ENCODE results near the gene SRBD1.
A peak's percentile ranks its signal among the peaks of the same experiment; 100 is the strongest.

Gene SRBD1

GRCh38 chr2:45540942-45541341 lies 70.1 kb downstream of the SRBD1 start:
- DNase-seq: no peak

DNA sequence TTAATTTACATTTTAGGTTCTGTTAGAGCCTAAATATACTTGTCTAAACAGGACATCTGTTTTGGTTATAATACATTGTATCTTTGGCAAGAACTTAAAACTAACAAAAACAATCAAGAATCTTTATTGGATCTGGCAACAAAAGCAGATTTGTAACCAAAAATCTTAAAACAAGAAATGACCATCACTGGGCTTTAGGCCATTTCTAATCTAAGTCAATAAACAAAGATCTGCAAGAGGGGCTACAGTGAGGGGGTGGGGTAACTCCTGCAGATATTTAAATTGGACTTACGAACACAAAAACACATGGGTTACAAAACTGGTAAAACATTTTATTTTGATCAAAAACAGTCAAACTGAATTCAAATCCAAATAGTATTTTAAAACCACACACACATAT lies 77.3 kb downstream of the SRBD1 start:
- no peak for DNase-seq

DNA sequence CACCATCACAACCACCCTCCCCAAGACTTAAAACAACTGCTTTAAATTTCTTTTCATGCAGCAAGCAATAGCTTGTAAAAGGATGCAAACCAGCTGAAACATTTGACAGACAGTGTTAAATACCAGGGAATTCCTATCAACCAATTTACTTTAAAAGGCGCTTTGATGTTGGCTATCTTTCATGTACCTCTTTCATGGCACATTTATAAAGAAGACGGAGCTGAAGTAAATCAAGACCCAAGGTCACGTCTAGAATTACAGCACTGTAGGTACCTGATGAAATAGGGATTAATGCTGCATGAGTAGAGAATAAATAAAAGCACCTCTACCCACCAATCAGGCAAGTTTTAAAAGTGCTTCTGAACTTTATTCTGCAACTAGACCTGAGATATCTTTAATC lies 78.9 kb downstream of the SRBD1 start:
- DNase-seq: no peak

DNA sequence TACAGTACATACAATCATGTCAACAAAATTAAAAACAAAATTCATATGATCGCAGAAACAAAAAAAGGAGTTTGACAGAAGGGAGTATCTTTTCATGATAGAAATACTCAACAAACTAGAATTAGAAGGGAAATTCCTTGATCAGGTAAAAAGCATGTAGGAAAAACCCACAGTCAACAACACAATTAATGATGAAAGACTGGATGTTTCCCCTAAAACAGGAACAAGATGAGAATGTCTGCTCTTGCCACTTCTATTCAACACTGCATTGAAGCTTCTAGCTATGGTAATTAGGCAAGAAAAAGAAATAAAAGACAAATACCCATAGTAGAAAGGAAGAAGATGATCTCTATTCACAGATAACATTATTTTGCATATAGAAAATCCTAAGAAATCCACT lies 87.1 kb downstream of the SRBD1 start:
- no peak for DNase-seq

- DNase-seq: no peak
Observed at GRCh38 chr2:45518546-45518945, 92.5 kb downstream of the SRBD1 start.

DNA sequence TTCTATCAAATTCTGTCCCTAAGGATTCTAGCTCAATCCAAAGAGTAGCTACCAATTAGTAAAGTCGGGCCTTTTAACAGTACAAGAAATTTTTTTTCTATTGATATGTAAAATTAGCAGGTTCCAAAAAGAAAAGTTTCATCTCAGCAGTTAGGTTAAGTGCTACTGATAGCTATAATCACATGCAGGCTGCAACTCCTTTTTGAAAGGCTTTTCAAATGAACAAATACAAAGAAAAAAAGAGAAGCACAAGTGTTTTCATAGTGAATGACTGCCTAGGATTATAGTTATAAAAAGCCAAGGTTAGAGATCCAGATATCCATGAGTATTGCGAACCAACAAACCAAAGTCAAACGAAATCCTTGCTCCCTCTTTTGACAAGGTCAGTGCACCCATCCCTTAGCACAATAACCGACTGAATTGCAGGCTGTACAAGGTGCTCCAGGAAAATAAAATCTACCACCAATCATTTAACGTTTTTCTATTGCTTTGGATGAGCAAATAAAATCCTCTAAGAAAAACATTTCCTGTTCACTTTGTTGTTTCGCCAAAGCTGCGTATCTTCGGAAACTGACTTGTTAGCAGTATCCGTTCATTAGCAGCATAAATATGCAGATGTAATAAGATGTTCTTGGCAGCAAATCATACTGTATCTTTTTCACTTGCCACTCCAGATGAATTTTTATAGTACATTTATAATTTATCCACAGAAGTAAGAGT lies 100.2 kb downstream of the SRBD1 start:
- DNase-seq: no peak

- DNase-seq: no peak
Observed at GRCh38 chr2:45506756-45507155, 104.3 kb downstream of the SRBD1 start.

DNA sequence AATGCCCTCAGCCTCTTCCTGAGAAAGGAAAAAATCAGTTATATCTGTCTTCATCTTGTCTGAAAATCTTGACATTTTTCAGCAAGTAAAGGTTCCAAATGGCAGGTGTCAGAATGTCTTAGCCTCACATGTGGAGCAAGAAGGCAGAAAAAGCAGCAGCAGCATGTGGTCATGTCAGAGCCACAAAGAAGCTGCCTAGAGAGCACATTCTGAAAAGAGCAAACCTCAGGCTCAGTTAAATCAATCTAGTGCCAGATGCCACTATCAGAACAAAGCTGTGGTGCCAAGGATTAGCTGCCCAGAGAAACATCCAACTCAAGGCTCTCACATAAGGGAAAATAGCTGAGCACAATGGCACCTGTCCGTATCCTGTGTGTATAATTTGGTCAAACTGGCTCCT lies 105.9 kb downstream of the SRBD1 start:
- no peak for DNase-seq

DNA sequence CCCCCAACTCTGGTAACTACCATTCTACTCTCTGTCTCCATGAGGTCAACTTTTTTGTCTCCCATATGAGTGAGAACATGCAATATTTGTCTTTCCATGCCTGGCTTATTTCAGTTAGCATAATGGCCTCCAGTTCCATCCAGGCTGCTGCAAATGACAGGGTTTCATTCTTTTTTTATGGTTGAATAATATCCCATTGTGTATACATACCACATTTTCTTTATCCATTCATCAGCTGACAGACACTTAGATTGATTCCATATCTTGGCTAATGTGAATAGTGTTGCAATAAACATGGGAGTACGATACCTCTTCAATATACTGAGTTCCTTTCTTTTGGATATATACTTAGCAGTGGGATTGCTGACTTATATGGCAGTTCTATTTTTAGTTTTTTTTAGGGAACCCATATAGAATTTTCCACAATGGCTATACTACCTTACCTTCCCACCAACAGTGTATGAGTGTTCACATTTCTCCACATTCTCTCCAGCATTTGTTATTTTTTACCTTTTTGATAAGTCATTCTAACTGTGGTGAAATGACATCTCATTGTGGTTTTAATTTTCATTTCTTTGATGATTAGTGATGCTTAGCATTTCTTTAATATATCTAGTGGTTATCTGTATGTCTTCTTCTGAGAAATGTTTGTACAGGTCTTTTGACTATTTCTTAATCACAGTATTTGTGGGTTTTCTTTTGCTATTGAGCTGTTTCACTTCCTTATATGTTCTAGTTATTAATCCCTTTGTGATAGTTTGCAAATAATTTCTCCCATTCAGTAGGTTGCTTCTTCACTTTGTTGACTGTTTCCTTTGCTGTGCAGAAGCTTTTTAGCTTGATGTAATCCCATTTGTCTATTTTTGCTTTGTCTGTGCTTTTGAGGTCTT lies 112.2 kb downstream of the SRBD1 start:
- DNase-seq: no peak

DNA sequence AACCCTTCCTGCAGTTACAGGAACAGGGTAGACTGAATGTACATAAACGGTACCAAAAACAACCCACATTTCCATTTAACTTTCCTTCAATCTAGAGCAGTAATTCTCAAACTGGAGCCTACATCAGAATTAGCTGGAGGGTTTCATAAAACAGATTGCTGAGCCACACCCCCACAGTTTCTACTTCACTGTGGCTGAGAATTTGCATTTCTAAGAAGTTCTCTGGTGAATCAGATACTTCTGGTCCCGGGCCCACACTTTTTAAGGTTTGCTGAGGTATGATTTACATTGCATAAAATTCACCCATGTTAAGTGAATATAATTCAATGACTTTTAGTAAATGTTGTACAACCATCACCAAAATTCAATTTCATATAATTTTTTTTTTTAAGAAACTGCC lies 113.7 kb downstream of the SRBD1 start:
- no peak for DNase-seq

GRCh38 chr2:45496869-45497268 lies 114.2 kb downstream of the SRBD1 start:
- no peak for DNase-seq

DNA sequence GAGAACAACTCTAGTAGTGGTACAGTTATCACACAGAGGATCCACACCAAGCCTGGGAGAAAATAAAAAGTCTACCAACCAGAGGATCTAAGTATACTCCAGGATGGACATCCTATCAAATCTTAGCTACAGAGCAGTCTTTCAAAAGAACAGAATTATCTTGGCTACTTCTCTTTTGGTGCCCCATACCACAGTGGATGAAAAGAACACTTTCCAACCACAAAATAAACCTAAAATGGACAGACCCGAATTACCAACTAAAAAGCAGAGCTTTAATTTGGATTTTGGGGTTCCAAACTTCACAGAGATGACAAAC lies 116.1 kb downstream of the SRBD1 start:
- no peak for DNase-seq

DNA sequence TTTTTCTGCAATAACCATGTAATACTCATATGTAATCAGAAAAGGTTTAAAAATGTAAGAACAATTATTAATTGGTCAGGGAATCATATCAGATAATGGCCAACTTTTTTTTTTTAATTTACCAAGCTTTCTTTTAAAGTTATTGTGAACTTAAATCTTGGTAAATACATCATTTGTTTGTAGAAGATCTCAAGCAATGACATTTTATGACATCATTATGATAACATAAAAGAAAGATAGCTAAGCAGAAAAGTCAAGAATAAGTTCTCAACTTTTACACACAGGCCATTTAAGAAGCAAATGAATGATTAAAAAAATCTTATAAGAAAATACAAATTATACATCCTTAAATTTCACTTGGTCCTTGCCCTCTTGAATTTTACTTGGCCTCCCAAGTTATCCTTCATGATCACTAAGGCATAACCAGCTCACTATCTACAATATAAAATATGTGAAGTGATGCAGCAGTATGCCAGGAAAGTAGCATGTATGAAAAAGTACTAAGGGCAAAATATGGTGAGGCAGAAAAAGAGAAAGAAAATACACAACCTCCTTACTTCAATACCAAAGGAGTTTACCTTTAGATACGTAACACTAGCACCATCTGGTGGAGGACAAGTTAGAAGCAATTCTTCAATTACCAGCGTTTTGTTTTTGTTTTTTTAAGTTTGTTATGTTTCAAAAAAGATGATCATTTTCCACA lies 116.6 kb downstream of the SRBD1 start:
- DNase-seq: peak; percentile 9

DNA sequence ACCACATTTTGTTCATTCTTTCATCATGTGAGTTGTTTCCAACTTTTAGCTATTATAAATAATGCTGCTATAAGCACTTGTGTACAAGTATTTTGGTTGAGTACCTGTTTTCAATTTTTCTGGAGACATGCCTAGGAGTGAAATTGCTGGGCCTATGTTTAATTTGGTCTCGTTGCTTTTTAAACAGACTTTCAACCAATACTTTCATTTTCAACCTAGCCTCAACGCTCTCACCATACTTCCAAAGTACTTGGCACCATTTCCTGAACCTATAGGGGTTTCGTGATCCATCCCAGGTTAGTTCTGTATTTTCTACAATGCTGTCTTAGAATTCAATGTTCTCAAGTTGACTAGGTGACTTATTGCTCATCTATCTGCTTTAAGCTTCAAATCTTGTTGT lies 126.1 kb downstream of the SRBD1 start:
- DNase-seq: no peak

DNA sequence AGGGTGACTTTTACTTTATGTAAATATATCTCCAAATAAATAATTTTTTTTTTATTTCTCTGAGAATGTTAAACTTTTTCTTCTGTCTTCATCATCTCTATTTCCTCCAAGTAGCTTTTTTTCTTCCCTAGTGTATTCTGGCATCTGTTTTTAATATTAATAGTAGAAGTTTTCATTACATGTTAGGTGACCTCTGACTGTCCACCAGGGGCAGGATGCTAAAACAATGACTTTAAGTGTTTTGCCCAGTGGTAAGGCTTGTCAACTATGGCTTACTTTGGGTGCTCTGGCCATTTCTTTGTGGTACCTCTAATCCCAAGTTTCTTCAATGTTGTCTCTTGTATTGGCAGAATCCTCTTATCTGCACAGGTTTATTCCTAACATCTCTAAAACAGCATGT lies 127.1 kb downstream of the SRBD1 start:
- DNase-seq: no peak

- DNase-seq: no peak
Observed at GRCh38 chr2:45477546-45477945, 133.5 kb downstream of the SRBD1 start.

DNA sequence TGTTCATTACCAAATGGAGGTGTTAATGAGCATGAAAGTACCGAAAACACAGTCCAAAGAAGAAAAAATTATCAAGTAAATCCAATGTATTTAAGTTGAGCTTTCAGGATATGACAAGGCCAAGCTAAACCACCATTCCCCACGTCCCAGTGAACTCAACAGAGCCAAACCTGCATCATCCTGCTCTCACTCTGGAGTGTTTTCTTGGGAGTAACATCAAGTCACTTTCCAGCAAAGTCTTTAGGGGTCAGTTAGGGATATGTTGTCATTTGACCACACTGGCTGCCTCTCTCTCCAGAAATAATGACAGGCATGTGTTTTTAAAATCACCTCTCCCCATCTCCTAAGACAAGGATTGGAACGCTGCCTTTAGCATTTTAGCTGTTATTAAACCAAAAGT lies 140.5 kb downstream of the SRBD1 start:
- no peak for DNase-seq

DNA sequence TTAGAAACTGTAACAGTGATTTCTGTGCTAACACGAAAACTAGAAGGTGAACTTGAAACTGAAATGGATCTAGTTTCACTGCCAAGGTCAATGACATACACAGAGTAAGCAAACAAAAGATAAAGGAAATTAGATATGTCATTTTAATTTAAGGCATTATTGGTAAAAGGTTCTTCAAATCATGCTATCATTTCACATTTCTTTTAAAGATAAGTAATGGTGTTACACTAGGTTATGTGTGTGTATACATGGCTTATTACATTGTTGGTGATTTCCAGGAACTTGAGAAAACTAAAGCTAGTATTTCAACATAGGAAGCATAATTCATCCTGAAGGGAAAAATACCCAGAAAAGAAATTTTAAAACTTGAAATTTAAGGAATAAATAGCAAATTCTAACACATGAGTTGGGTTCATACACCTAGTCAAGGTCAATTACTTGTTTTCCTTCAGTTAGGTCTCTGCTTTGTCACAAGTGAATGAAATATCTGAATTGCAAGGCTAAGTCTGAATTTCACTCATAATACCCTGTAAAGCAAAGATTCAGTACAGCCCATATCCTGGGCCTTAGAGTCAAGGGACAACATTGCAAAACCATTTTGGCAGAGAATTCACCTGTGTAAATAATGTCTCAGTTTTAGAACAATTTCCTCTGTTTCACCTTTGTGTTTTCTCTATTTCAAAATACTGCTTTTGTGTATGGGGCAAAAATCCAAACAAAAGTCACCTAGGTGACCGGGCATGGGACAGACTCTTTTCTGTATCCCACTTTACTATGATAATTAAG lies 141.6 kb downstream of the SRBD1 start:
- no peak for DNase-seq

GRCh38 chr2:45468279-45468678 lies 142.8 kb downstream of the SRBD1 start:
- no peak for DNase-seq

DNA sequence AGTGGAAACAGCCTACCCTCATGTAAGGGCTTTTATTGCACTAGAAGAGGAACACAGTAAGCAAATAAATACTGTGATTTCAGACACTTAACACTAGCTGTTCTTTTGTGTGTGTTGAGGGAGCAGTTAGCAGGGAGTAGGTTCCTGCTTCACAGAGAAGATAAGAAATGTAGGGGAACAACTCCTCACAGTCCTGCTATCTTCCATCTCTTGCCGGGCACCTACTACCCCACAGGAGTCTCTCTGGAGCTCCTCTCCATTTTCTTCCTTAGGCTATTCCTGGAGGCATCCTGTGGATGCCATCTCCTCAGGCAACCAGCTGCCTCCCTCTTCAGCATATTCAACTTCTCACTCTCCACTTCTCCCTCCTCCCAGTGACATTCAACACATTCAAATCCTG lies 145.0 kb downstream of the SRBD1 start:
- DNase-seq: no peak

DNA sequence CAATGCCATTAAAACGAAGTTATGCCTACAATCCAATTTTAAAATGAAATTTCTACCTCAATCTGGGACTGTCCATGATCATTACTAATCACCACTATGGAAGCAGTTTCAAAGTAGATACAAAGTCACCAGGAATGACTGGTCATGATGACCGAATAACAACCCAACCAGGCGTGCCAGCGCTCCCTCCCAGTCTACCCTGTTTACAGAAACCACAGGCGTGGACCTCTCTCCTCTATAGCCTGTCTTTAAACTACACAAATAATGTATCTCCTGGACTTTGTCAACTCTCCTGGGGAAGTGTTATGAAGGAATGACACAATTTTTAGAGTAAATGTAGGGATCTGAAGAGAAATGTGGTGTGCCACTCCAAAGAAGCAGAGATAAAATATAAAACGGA lies 150.2 kb downstream of the SRBD1 start:
- DNase-seq: no peak

- DNase-seq: no peak
Observed at GRCh38 chr2:45459860-45460259, 151.2 kb downstream of the SRBD1 start.

DNA sequence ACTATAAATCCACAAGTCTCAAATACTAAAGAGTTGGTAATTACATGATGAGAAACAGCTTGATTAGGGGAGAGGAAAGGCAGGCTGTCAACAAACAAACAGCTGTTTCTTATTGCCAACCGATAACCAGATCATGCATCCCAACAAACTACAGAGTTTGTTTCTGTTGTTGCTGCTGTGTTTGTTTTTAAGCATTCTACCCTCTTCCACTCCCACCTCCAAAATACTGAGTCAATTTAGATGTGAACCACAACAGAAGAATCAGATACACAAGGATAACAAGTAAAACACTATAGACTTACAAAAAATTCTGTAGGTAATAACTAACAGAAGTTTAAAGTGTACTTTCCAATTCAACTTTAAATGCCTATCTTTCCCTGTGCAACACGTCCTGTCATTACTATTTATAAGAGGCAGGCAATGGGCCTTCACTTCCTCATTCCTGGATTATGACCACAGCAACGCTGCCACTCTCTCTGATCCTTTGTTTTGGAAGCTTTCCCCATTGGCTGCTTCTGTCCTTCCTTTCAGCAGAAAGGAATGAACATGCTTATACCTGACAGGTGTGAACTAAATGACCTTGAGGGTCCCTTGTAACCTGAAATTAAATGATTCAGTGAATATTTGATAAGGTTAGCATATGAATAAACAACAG lies 152.0 kb downstream of the SRBD1 start:
- DNase-seq: no peak
